Endodermal cell (in vitro differentiated cells): ENCODE measurements around the gene B3GNT2. TPM values are rescaled to one million over a fixed set of nuclear protein-coding genes. Genes with fewer than 3 reads are reported as not detected.
A peak's percentile ranks its signal among the peaks of the same experiment; 100 is the strongest.

Experiments used
- DNase-seq: peaks from one replicate; pipeline ENCODE4 v3.0.0-alpha.2; 2017
- H3K27ac ChIP-seq: 2 replicates; pipeline ENCODE4 v1.5.1; 2013; ENCODE audit warnings: mild to moderate bottlenecking, low read depth, low read length, moderate library complexity
- H3K27me3 ChIP-seq: 2 replicates; pipeline ENCODE4 v1.6.1; 2013; ENCODE audit warnings: mild to moderate bottlenecking, low read length, moderate library complexity; ENCODE audit not compliant: insufficient read depth, control insufficient read depth, poor library complexity, severe bottlenecking
- H3K36me3 ChIP-seq: 2 replicates; pipeline ENCODE4 v1.7.0; 2013; ENCODE audit warnings: mild to moderate bottlenecking, low read length, moderate library complexity; ENCODE audit not compliant: control insufficient read depth, insufficient read depth
- H3K4me1 ChIP-seq: one replicate; pipeline ENCODE4 v1.7.0; 2013; ENCODE audit warnings: low read length; ENCODE audit not compliant: control insufficient read depth, insufficient read depth
- H3K4me3 ChIP-seq: 2 replicates; pipeline ENCODE4 v1.5.1; 2013; ENCODE audit warnings: mild to moderate bottlenecking, low read length, moderate library complexity
- H3K9ac ChIP-seq: 2 replicates; pipeline ENCODE4 v1.6.1; 2013; ENCODE audit warnings: mild to moderate bottlenecking, low read length, moderate library complexity; ENCODE audit not compliant: poor library complexity, severe bottlenecking; ENCODE audit errors: extremely low read depth
- H3K9me3 ChIP-seq: 2 replicates; pipeline ENCODE4 v1.6.1; 2013; ENCODE audit warnings: mild to moderate bottlenecking, low read length, moderate library complexity; ENCODE audit not compliant: control insufficient read depth
- H3K27ac Mint-ChIP-seq: 2 replicates; pipeline ENCODE4 v1.8.0; 2020; ENCODE audit warnings: mixed read lengths
- H3K27me3 Mint-ChIP-seq: 2 replicates; pipeline ENCODE4 v1.8.0; 2021; ENCODE audit warnings: mild to moderate bottlenecking, mixed read lengths; ENCODE audit not compliant: insufficient read depth
- H3K36me3 Mint-ChIP-seq: 2 replicates; pipeline ENCODE4 v1.8.0; 2020; ENCODE audit warnings: low read depth, mixed read lengths
- H3K4me1 Mint-ChIP-seq: 2 replicates; pipeline ENCODE4 v1.8.0; 2020; ENCODE audit warnings: mixed read lengths
- H3K4me3 Mint-ChIP-seq: 2 replicates; pipeline ENCODE4 v1.8.0; 2020; ENCODE audit warnings: mild to moderate bottlenecking, moderate library complexity, mixed read lengths
- H3K9me3 Mint-ChIP-seq: 2 replicates; pipeline ENCODE4 v1.8.0; 2020; ENCODE audit warnings: mild to moderate bottlenecking, mixed read lengths
- WGBS, 2 experiments: methylation state at CpG; one replicate each; pipeline versions ENCODE4 v1.1.5 to v1.1.7; 2013; ENCODE audit warnings: missing lambda C conversion rate in 2 of 2, mixed read lengths in 1 of 2; ENCODE audit not compliant: insufficient coverage in 1 of 2, insufficient read length in 1 of 2; 5-methylcytosine and 5-hydroxymethylcytosine counted together
- total RNA-seq, 2 donors: library from RNA; stranded (reverse); fragmentation: NEBNext Ultra II Directional in 1 of 2; extraction: Animal tissue kit (Norgen Biotek cat#: 25700) in 1 of 2; gene quantifications; 2 replicates in 1 of 2; 3 replicates in 1 of 2; pipeline ENCODE4 v1.2.1, GENCODE V29; 2021
- TF ChIP-seq, protein P1 (sequence below): fragments of 200-600 bp; sonication (generic); conservative IDR thresholded peaks from 2 replicates; pipeline ENCODE4 v1.5.0; 2021; ENCODE audit warnings: antibody characterized with exemption, mild to moderate bottlenecking

B3GNT2 gene
- total RNA-seq, 2 donors from 2014 or later: 38.7 to 59.2 TPM

DNA sequence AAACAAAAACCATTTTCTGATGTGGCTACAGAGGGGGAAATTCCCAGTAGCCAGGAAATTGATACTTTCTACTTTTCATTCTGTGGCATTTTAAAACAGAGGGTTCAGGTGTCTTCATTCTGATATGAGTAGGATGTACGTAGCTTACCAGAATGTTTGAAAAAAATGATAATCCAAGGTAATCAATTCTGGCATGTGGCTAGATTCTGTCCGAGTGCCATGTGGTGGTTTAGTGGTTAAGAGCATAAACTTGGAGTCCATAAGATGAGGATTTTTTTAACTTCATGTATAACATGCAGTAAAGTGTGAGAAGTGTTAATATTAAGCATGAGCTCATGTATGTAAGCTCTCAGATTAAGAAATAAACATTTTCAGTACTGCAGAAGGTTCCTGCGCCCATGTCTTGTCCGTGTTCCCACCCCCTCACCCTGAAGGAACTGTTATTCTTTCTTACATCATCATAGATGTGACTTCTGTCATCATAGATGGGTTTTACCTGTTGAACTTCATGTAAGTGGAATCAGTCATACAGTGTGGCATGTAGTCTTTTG, 4.5 kb downstream of the B3GNT2 start:
- H3K4me1 ChIP-seq: peaks cover 11% of the 10 kb centered on the region
- H3K9me3 Mint-ChIP-seq: no peaks in the 10 kb centered on the region
- peaks cover 56% of the 10 kb centered on the region for H3K4me1 Mint-ChIP-seq
- peak; percentile 7 for DNase-seq
- peaks cover 28% of the 10 kb centered on the region for H3K36me3 ChIP-seq
- no peak overlapping the region for H3K27ac Mint-ChIP-seq
- H3K27ac ChIP-seq: no peak overlapping the region
- H3K9ac ChIP-seq: no peak overlapping the region
- H3K4me3 Mint-ChIP-seq: no peak overlapping the region
- H3K27me3 Mint-ChIP-seq: no peaks in the 10 kb centered on the region
- TF ChIP-seq, protein P1, sequence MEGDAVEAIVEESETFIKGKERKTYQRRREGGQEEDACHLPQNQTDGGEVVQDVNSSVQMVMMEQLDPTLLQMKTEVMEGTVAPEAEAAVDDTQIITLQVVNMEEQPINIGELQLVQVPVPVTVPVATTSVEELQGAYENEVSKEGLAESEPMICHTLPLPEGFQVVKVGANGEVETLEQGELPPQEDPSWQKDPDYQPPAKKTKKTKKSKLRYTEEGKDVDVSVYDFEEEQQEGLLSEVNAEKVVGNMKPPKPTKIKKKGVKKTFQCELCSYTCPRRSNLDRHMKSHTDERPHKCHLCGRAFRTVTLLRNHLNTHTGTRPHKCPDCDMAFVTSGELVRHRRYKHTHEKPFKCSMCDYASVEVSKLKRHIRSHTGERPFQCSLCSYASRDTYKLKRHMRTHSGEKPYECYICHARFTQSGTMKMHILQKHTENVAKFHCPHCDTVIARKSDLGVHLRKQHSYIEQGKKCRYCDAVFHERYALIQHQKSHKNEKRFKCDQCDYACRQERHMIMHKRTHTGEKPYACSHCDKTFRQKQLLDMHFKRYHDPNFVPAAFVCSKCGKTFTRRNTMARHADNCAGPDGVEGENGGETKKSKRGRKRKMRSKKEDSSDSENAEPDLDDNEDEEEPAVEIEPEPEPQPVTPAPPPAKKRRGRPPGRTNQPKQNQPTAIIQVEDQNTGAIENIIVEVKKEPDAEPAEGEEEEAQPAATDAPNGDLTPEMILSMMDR: no peak
- no peaks in the 10 kb centered on the region for H3K27me3 ChIP-seq
- no peaks in the 10 kb centered on the region for H3K9me3 ChIP-seq
- 89 to 94% methylated on average over 4 of the region's 4 CpGs for WGBS, 2 experiments
- peaks cover 1% of the 10 kb centered on the region for H3K36me3 Mint-ChIP-seq
- peak overlapping the region; percentile 93 for H3K4me3 ChIP-seq

- H3K27ac ChIP-seq: no peak overlapping the region
- no peaks in the 10 kb centered on the region for H3K27me3 ChIP-seq
- peaks cover 31% of the 10 kb centered on the region for H3K36me3 ChIP-seq
- H3K4me1 ChIP-seq: peaks cover 11% of the 10 kb centered on the region
- H3K4me3 ChIP-seq: peak overlapping the region; percentile 93
- DNase-seq: no peak
- H3K27ac Mint-ChIP-seq: no peak overlapping the region
- H3K9me3 ChIP-seq: no peaks in the 10 kb centered on the region
- TF ChIP-seq, protein P1: no peak
- no peak overlapping the region for H3K9ac ChIP-seq
- H3K36me3 Mint-ChIP-seq: peaks cover 1% of the 10 kb centered on the region
- WGBS, 2 experiments: 93 to 100% methylated on average over 2 to 3 of the region's 3 CpGs
- no peaks in the 10 kb centered on the region for H3K9me3 Mint-ChIP-seq
- peaks cover 61% of the 10 kb centered on the region for H3K4me1 Mint-ChIP-seq
- H3K27me3 Mint-ChIP-seq: no peaks in the 10 kb centered on the region
- H3K4me3 Mint-ChIP-seq: no peak overlapping the region
These were observed 5.0 kb downstream of the B3GNT2 start for GRCh38 chr2:62200868-62201267.

DNA sequence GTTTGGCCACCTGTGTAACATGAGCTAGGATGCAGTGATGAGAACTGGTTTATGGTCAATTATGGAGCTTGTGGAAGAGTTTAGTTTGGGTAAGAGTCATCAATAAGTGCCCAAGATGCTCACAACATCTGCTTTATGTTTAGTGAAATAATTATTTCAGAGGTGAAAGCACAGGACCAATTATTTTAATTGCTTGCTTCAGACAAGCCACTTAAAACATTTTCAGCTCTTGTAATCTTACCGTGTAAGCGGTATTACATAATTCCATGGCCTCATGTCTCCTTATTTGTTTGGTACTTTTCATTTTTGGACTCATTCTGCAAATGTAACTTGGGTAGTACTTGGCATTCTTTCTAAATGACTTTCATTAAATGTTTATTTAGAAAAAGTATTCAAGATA, 5.4 kb downstream of the B3GNT2 start:
- WGBS, 2 experiments: 93 to 100% methylated on average over 2 of the region's 2 CpGs
- peaks cover 62% of the 10 kb centered on the region for H3K4me1 Mint-ChIP-seq
- H3K27ac Mint-ChIP-seq: no peak overlapping the region
- H3K4me3 Mint-ChIP-seq: no peak overlapping the region
- DNase-seq: no peak
- Histone ChIP-seq H3K9me3 (no peaks in the 10 kb centered on the region), H3K4me1 (peaks cover 11% of the 10 kb centered on the region), H3K27me3 (no peaks in the 10 kb centered on the region), H3K36me3 (peaks cover 35% of the 10 kb centered on the region), H3K27ac (no peak overlapping the region), H3K4me3 (peak overlapping the region; percentile 93), H3K9ac (no peak overlapping the region)
- TF ChIP-seq, protein P1: no peak
- H3K36me3 Mint-ChIP-seq: peaks cover 1% of the 10 kb centered on the region
- no peaks in the 10 kb centered on the region for H3K27me3 Mint-ChIP-seq
- H3K9me3 Mint-ChIP-seq: no peaks in the 10 kb centered on the region
